B cell (primary cell): Measurements from ENCODE around the gene HIC2.
"Not testable (repeated sequence)": the region's sequence is repeated elsewhere in the genome, so short reads cannot be mapped to it uniquely, and the experiment has no call there.

Experiments
- EZH2 ChIP-seq: IDR thresholded peaks from 2 replicates; pipeline ENCODE4 v1.6.1; 2012; ENCODE audit warnings: borderline replicate concordance, low read depth, mild to moderate bottlenecking, moderate library complexity, low read length; ENCODE audit not compliant: insufficient read depth, poor library complexity, severe bottlenecking
- TF ChIP-seq, protein P1 (sequence below): fragments of 200-600 bp; IDR thresholded peaks from one replicate; pipeline ENCODE4 v1.8.0; 2022; ENCODE audit warnings: antibody characterized with exemption, mild to moderate bottlenecking

DNA sequence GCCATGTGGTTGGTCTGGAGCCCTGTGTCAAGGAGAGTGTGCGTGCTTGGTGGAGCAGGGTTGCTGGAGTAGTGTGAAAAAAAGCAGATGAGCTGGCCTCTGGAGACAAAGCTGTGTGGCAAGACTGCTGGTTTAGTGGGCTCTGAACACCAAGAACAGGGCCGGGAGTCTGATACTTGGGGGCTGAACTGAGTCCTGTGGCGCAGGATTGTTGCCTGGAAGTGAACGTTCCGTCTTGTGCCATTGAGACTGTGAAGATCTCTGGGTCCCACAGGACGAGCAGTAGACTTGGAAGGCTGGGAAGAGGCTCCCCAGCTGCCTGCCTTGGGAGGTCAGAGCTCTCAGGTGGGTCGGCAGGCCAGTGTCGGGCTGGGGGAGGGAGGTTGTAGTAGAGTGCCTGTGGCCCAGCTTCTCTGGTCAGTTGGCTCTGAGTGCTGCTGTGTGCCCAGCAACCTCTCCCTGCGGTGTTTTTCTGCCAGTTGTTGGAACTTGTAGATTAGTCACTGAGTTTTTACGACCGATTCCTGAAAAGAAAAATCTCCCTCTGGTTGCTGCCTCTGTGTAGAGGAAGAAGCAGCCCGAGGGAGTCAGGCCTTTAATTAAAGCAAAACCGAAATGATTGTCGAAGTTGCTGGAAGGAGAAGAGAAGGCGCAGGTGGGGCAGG lies 1.9 kb downstream of the HIC2 start:
- TF ChIP-seq, protein P1, sequence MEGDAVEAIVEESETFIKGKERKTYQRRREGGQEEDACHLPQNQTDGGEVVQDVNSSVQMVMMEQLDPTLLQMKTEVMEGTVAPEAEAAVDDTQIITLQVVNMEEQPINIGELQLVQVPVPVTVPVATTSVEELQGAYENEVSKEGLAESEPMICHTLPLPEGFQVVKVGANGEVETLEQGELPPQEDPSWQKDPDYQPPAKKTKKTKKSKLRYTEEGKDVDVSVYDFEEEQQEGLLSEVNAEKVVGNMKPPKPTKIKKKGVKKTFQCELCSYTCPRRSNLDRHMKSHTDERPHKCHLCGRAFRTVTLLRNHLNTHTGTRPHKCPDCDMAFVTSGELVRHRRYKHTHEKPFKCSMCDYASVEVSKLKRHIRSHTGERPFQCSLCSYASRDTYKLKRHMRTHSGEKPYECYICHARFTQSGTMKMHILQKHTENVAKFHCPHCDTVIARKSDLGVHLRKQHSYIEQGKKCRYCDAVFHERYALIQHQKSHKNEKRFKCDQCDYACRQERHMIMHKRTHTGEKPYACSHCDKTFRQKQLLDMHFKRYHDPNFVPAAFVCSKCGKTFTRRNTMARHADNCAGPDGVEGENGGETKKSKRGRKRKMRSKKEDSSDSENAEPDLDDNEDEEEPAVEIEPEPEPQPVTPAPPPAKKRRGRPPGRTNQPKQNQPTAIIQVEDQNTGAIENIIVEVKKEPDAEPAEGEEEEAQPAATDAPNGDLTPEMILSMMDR = not testable (repeated sequence)
- not testable (repeated sequence) for TF ChIP-seq EZH2
